Measurements from ENCODE around the gene EID2B. TPM values are rescaled to one million over a fixed set of nuclear protein-coding genes. Genes with fewer than 3 reads are reported as not detected.

Gene EID2B
- total and polyA plus RNA-seq, 2 of the 13 experiments (the other 11 are each of a cell fraction or from before 2014, with no cell fraction given): 2.5 to 3.7 TPM

GRCh38 chr19:39539518-39540332, 7.1 kb upstream of the EID2B start, which contains the start of gene EID2 (continued):
- TF ChIP-seq, protein P1, sequence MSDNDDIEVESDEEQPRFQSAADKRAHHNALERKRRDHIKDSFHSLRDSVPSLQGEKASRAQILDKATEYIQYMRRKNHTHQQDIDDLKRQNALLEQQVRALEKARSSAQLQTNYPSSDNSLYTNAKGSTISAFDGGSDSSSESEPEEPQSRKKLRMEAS (IDR thresholded peaks at IDR 0.05): peak; percentile 67; the same call in 1 of the 2 replicates
- TF ChIP-seq GATA4 (IDR thresholded peaks at IDR 0.05; ENCODE audit: borderline replicate concordance, low read depth): 0 out of 2 replicates have a peak, but pooled peaks have one; percentile 45
- 0 out of 2 replicates have a peak, but pooled peaks have one; percentile 16 for TF ChIP-seq IKZF5 (CRISPR knock-in tag; IDR thresholded peaks at IDR 0.05)
- TF ChIP-seq GZF1 (CRISPR knock-in tag; IDR thresholded peaks at IDR 0.05): peak; percentile 65; the same call in 1 of the 2 replicates
- peak; percentile 86 for TF ChIP-seq ZNF687 (CRISPR knock-in tag; IDR thresholded peaks at IDR 0.05)
- peak; percentile 57; the same call in 1 of the 2 replicates for TF ChIP-seq ERF (CRISPR knock-in tag; IDR thresholded peaks at IDR 0.05)
- no peak for TF ChIP-seq GLMP (CRISPR knock-in tag; IDR thresholded peaks at IDR 0.05; ENCODE audit: borderline replicate concordance)
- TF ChIP-seq ZFY (CRISPR knock-in tag; IDR thresholded peaks at IDR 0.05): peak; percentile 97
- TF ChIP-seq, protein P2, sequence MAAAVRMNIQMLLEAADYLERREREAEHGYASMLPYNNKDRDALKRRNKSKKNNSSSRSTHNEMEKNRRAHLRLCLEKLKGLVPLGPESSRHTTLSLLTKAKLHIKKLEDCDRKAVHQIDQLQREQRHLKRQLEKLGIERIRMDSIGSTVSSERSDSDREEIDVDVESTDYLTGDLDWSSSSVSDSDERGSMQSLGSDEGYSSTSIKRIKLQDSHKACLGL (CRISPR knock-in tag; IDR thresholded peaks at IDR 0.05): peak; percentile 60; the same call in 1 of the 2 replicates
- peak; percentile 87 for TF ChIP-seq RBFOX2 (IDR thresholded peaks at IDR 0.05; ENCODE audit: low read depth, low read length)
- TF ChIP-seq ZNF7 (CRISPR knock-in tag; IDR thresholded peaks at IDR 0.05): 0 out of 2 replicates have a peak, but pooled peaks have one; percentile 15
- peak; percentile 31; the same call in 1 of the 2 replicates for TF ChIP-seq ZNF749 (CRISPR knock-in tag; IDR thresholded peaks at IDR 0.05; ENCODE audit: borderline replicate concordance)
- TF ChIP-seq TCF12 (IDR thresholded peaks at IDR 0.05): no peak
- TF ChIP-seq TCF12 (CRISPR knock-in tag; IDR thresholded peaks at IDR 0.05): no peak
- peak; percentile 77; the same call in 1 of the 2 replicates for TF ChIP-seq ZNF232 (CRISPR knock-in tag; IDR thresholded peaks at IDR 0.05; ENCODE audit: borderline replicate concordance)
- TF ChIP-seq, protein P3, sequence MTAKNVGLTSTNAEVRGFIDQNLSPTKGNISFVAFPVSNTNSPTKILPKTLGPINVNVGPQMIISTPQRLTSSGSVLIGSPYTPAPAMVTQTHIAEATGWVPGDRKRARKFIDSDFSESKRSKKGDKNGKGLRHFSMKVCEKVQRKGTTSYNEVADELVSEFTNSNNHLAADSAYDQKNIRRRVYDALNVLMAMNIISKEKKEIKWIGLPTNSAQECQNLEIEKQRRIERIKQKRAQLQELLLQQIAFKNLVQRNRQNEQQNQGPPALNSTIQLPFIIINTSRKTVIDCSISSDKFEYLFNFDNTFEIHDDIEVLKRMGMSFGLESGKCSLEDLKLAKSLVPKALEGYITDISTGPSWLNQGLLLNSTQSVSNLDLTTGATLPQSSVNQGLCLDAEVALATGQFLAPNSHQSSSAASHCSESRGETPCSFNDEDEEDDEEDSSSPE (CRISPR knock-in tag; IDR thresholded peaks at IDR 0.05): peak; percentile 75
- TF ChIP-seq, protein P4, sequence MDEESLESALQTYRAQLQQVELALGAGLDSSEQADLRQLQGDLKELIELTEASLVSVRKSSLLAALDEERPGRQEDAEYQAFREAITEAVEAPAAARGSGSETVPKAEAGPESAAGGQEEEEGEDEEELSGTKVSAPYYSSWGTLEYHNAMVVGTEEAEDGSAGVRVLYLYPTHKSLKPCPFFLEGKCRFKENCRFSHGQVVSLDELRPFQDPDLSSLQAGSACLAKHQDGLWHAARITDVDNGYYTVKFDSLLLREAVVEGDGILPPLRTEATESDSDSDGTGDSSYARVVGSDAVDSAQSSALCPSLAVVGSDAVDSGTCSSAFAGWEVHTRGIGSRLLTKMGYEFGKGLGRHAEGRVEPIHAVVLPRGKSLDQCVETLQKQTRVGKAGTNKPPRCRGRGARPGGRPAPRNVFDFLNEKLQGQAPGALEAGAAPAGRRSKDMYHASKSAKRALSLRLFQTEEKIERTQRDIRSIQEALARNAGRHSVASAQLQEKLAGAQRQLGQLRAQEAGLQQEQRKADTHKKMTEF (CRISPR knock-in tag; IDR thresholded peaks at IDR 0.05): peak; percentile 45; the same call in 1 of the 2 replicates
- TF ChIP-seq SOX6 (IDR thresholded peaks at IDR 0.05): no peak
- peak; percentile 43; the same call in 1 of the 2 replicates for TF ChIP-seq SOX6 (CRISPR knock-in tag; IDR thresholded peaks at IDR 0.05)

Measured in HepG2 (cell line).